HCT116 (cell line): ENCODE measurements around the gene ZNF646. TPM values are rescaled to one million over a fixed set of nuclear protein-coding genes. Genes with fewer than 3 reads are reported as not detected.
A peak's percentile ranks its signal among the peaks of the same experiment; 100 is the strongest.

ENCODE experiments used
- ATAC-seq: fragments of 200-7000 bp; cut with Tn5 transposase; 2 replicates; pipeline ENCODE4 v1.9.1; 2020; ENCODE audit warnings: mild to moderate bottlenecking, moderate library complexity
- BruUV-seq: library from RNA; stranded (reverse); fragments of 400-500 nt; replicated peaks from 2 replicates; lab custom pipeline; 2021; lab: Mats Ljungman, UMichigan
- CTCF ChIA-PET: fragments of 300-600 bp; sonication (Branson Sonifier 250); formaldehyde crosslinking; loops from one replicate; lab custom pipeline; 2021; ENCODE audit warnings: antibody characterized with exemption; lab: Charles Lee
- POLR2A ChIA-PET: fragments of 300-600, 350-600 bp; sonication (Branson Sonifier 250); formaldehyde crosslinking; loops from one replicate; lab custom pipeline; 2021; ENCODE audit warnings: antibody characterized with exemption; lab: Charles Lee
- RAD21 ChIA-PET, 2 experiments: fragments of 300-600 bp; sonication (Branson Sonifier 250); formaldehyde crosslinking; loops; one replicate each; lab custom pipeline; 2023; ENCODE audit warnings: low total read pairs in 2 of 2; ENCODE audit not compliant: uncharacterized antibody in 2 of 2, unreplicated experiment in 2 of 2, low non-redundant PET in 1 of 2; lab: Charles Lee
- DNase-seq: peaks from one replicate; pipeline ENCODE4 v3.0.0-alpha.2; 2010; ENCODE audit warnings: low read depth, low spot score
- H2AFZ ChIP-seq: fragments of 200-600 bp; shearing (Covaris generic), sonication (generic); 2 replicates; pipeline ENCODE4 v1.6.1; 2017; ENCODE audit warnings: low read depth, mixed run types, mixed read lengths, antibody characterized with exemption, low read length; ENCODE audit not compliant: poor library complexity, severe bottlenecking
- H3K27ac ChIP-seq: 2 replicates; pipeline ENCODE4 v1.5.1; 2012; ENCODE audit warnings: low read depth, low read length
- H3K27me3 ChIP-seq: fragments of 200-600 bp; sonication (generic); 2 replicates; pipeline ENCODE4 v1.6.1; 2016; ENCODE audit warnings: mixed run types, low read length, mixed read lengths; ENCODE audit not compliant: insufficient read depth
- H3K36me3 ChIP-seq, 2 experiments: fragments of 200-500 bp in 1 of 2; fragments of 200-600 bp in 1 of 2; sonication (Bioruptor generic) in 1 of 2; sonication (generic) in 1 of 2; 2 replicates each; pipeline versions ENCODE4 v1.5.1 to v1.6.1; 2014 to 2016; ENCODE audit warnings: low read length in 2 of 2, inconsistent platforms in 1 of 2, mixed read lengths in 1 of 2, mixed run types in 1 of 2; ENCODE audit not compliant: insufficient read depth in 2 of 2, control insufficient read depth in 1 of 2
- H3K4me1 ChIP-seq, 2 experiments: fragments of 200-600 bp in 1 of 2; sonication (generic) in 1 of 2; 2 replicates each; pipeline versions ENCODE4 v1.5.1 to v1.6.1; 2012 to 2017; ENCODE audit warnings: low read length in 2 of 2, inconsistent platforms in 1 of 2, mild to moderate bottlenecking in 1 of 2, mixed read lengths in 1 of 2, mixed run types in 1 of 2, moderate library complexity in 1 of 2; ENCODE audit not compliant: insufficient read depth in 2 of 2, control insufficient read depth in 1 of 2
- H3K4me2 ChIP-seq: fragments of 200-600 bp; sonication (generic); 2 replicates; pipeline ENCODE4 v1.6.1; 2017; ENCODE audit warnings: mixed run types, low read length, mixed read lengths
- H3K4me3 ChIP-seq, 2 experiments: fragments of 200-600 bp in 1 of 2; sonication (generic) in 1 of 2; replicated peaks in 1 of 2; 2 replicates each; pipeline ENCODE4 v1.5.1; 2011 to 2016; ENCODE audit warnings: low read length in 2 of 2, control low read depth in 1 of 2, low read depth in 1 of 2, mild to moderate bottlenecking in 1 of 2, mixed read lengths in 1 of 2, mixed run types in 1 of 2
- H3K79me2 ChIP-seq: fragments of 200-600 bp; sonication (generic); 2 replicates; pipeline ENCODE4 v1.6.1; 2017; ENCODE audit warnings: mild to moderate bottlenecking, mixed run types, low read length, moderate library complexity, mixed read lengths; ENCODE audit not compliant: insufficient read depth
- H3K9ac ChIP-seq: fragments of 200-600 bp; sonication (generic); 2 replicates; pipeline ENCODE4 v1.6.1; 2016; ENCODE audit warnings: low read length, mixed read lengths
- H3K9me2 ChIP-seq: fragments of 200-600 bp; sonication (generic), shearing (Covaris generic); 2 replicates; pipeline ENCODE4 v1.6.1; 2017; ENCODE audit warnings: mixed run types, mild to moderate bottlenecking, moderate library complexity; ENCODE audit not compliant: insufficient read depth
- H3K9me3 ChIP-seq, 2 experiments: fragments of 200-500 bp in 1 of 2; fragments of 200-600 bp in 1 of 2; sonication (Bioruptor generic) in 1 of 2; sonication (generic) in 1 of 2; 2 replicates each; pipeline ENCODE4 v1.6.1; 2014 to 2017; ENCODE audit warnings: low read length in 2 of 2, mixed read lengths in 2 of 2, inconsistent platforms in 1 of 2, low read depth in 1 of 2, mild to moderate bottlenecking in 1 of 2, mixed run types in 1 of 2, moderate library complexity in 1 of 2; ENCODE audit not compliant: control insufficient read depth in 1 of 2, insufficient read depth in 1 of 2
- H4K20me1 ChIP-seq: fragments of 200-600 bp; sonication (generic), shearing (Covaris generic); 2 replicates; pipeline ENCODE4 v1.6.1; 2017; ENCODE audit warnings: mixed run types, mild to moderate bottlenecking, moderate library complexity; ENCODE audit not compliant: insufficient read depth
- CBX3 ChIP-seq: IDR thresholded peaks from 2 replicates; pipeline ENCODE4 v1.6.1; 2012; ENCODE audit warnings: low read depth
- CEBPB ChIP-seq: IDR thresholded peaks from 2 replicates; pipeline ENCODE4 v1.6.1; 2012; ENCODE audit warnings: low read depth
- EGR1 ChIP-seq: IDR thresholded peaks from 2 replicates; pipeline ENCODE4 v1.6.1; 2012; ENCODE audit warnings: low read depth
- ELF1 ChIP-seq: IDR thresholded peaks from 2 replicates; pipeline ENCODE4 v1.6.1; 2012; ENCODE audit warnings: low read depth, borderline replicate concordance
- EZH2 ChIP-seq: fragments of 200-600 bp; sonication (generic); IDR thresholded peaks from 2 replicates; pipeline ENCODE4 v1.6.1; 2017; ENCODE audit warnings: antibody characterized with exemption, mixed run types
- FOSL1 ChIP-seq: IDR thresholded peaks from 2 replicates; pipeline ENCODE4 v1.6.1; 2012; ENCODE audit warnings: low read depth
- JUND ChIP-seq: IDR thresholded peaks from 2 replicates; pipeline ENCODE4 v1.6.1; 2012
- POLR2AphosphoS5 ChIP-seq: IDR thresholded peaks from 2 replicates; pipeline ENCODE4 v1.6.1; 2011; ENCODE audit warnings: mild to moderate bottlenecking, low read depth, low read length, moderate library complexity
- RAD21 ChIP-seq: IDR thresholded peaks from 2 replicates; pipeline ENCODE4 v1.6.1; 2012; ENCODE audit warnings: low read depth, mild to moderate bottlenecking
- SIN3A ChIP-seq: IDR thresholded peaks from 2 replicates; pipeline ENCODE4 v1.6.1; 2012; ENCODE audit warnings: low read depth
- SP1 ChIP-seq: IDR thresholded peaks from 2 replicates; pipeline ENCODE4 v1.6.1; 2012; ENCODE audit warnings: low read depth
- SRF ChIP-seq: IDR thresholded peaks from 2 replicates; pipeline ENCODE4 v1.6.1; 2012; ENCODE audit warnings: low read depth
- YY1 ChIP-seq: IDR thresholded peaks from 2 replicates; pipeline ENCODE4 v1.6.1; 2011; ENCODE audit warnings: low read length, low read depth, moderate library complexity, mild to moderate bottlenecking; ENCODE audit not compliant: insufficient replicate concordance; ENCODE audit errors: extremely low read depth
- ZFX ChIP-seq: fragments of 450-650 bp; IDR thresholded peaks from 2 replicates; pipeline ENCODE4 v1.6.1; 2017
- ZNF274 ChIP-seq: fragments of 200-500 bp; sonication (Bioruptor generic); IDR thresholded peaks from 2 replicates; pipeline ENCODE4 v1.6.1; 2014; ENCODE audit warnings: mild to moderate bottlenecking, low read depth, low read length, inconsistent platforms
- intact Hi-C: fragments of 100-400 bp; cut with micrococcal nuclease; formaldehyde crosslinking; loops from 2 replicates; pipeline ENCODE4 v1.10.0; 2022
- total RNA-seq: library from RNA; stranded (reverse); gene quantifications from one replicate; pipeline ENCODE4 v1.2.1, GENCODE V29; 2021; ENCODE audit not compliant: unreplicated experiment
- TF ChIP-seq, protein P1 (sequence below): IDR thresholded peaks from 2 replicates; pipeline ENCODE4 v1.6.1; 2012
- TF ChIP-seq, protein P2 (sequence below): IDR thresholded peaks from 2 replicates; pipeline ENCODE4 v1.6.1; 2011; ENCODE audit warnings: mild to moderate bottlenecking, low read length, moderate library complexity; ENCODE audit not compliant: insufficient replicate concordance; ENCODE audit errors: extremely low read depth
- TF ChIP-seq, protein P3 (sequence below), 3 experiments: fragments of 200-600 bp in 1 of 3; sonication (generic) in 1 of 3; IDR thresholded peaks in 2 of 3; conservative IDR thresholded peaks in 1 of 3; 2 replicates each; pipeline ENCODE4 v1.5.1; 2012 to 2017; ENCODE audit warnings: low read depth in 2 of 3, low read length in 2 of 3, antibody characterized with exemption in 1 of 3, borderline replicate concordance in 1 of 3, control low read depth in 1 of 3, mild to moderate bottlenecking in 1 of 3, mixed read lengths in 1 of 3, mixed run types in 1 of 3, moderate library complexity in 1 of 3; ENCODE audit not compliant: insufficient read depth in 1 of 3
- TF ChIP-seq, protein P4 (sequence below): IDR thresholded peaks from 2 replicates; pipeline ENCODE4 v1.6.1; 2012

Gene ZNF646
- total RNA-seq, 1 experiment from 2014 or later: 17.7 TPM

DNA sequence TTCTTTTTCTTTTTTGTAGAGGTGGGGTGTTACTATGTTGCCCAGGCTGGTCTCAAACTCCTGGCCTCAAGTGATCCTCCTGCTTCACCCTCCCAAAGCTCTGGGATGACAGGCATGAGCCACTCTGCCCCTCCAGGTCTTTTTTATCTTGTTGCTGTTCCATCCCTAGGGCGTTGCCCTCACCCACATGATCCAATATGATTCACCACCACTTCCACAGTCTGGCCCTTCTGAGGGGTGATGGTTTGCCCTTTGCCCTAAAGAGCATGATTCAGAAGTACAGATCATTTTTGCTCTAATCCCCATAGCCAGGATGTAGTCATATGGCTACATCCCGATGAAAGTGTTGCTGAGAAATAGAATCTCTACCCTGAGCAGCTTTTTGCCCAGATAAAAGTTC is 22.1 kb upstream of the ZNF646 start (continued):
- TF ChIP-seq ELF1: no peak
- TF ChIP-seq ZFX: no peak
- peak; percentile 64; the same call in 1 of the 2 replicates for TF ChIP-seq SIN3A
- TF ChIP-seq, protein P1, sequence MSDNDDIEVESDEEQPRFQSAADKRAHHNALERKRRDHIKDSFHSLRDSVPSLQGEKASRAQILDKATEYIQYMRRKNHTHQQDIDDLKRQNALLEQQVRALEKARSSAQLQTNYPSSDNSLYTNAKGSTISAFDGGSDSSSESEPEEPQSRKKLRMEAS: peak; percentile 65
- no peak for TF ChIP-seq YY1
- TF ChIP-seq CBX3: peak; percentile 87; the same call in 1 of the 2 replicates
- no peak for TF ChIP-seq CEBPB
- TF ChIP-seq RAD21: no peak; the same call in 1 of the 2 replicates
- TF ChIP-seq, protein P2, sequence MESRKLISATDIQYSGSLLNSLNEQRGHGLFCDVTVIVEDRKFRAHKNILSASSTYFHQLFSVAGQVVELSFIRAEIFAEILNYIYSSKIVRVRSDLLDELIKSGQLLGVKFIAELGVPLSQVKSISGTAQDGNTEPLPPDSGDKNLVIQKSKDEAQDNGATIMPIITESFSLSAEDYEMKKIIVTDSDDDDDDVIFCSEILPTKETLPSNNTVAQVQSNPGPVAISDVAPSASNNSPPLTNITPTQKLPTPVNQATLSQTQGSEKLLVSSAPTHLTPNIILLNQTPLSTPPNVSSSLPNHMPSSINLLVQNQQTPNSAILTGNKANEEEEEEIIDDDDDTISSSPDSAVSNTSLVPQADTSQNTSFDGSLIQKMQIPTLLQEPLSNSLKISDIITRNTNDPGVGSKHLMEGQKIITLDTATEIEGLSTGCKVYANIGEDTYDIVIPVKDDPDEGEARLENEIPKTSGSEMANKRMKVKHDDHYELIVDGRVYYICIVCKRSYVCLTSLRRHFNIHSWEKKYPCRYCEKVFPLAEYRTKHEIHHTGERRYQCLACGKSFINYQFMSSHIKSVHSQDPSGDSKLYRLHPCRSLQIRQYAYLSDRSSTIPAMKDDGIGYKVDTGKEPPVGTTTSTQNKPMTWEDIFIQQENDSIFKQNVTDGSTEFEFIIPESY: no peak
- TF ChIP-seq EZH2: no peak

DNA sequence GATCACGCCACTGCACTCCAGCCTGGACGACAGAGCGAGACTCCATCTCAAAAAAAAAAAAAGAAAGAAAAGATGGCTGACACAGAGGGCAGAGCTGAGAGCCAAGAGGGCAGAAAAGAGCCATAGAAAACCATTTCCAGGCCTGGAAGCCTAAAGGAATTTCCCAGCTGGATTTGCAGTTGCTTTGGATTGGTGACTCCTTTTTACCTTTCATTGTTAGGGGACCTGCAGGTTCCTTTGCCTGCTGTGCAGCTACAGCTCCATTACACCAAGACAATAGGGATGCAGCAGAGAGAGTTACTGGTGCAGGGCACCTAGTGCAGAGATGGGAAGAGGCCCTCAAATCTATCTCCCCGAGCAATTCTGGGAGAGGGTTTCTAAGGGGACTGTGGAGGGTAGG is 18.6 kb upstream of the ZNF646 start:
- H2AFZ ChIP-seq: no peak overlapping the region
- no peaks in the 10 kb centered on the region for H3K27me3 ChIP-seq
- TSS peak; percentile 43 for BruUV-seq
- ChIA-PET POLR2A (no interaction called here), RAD21 (no interaction called here), CTCF (no interaction called here)
- no peak overlapping the region for H3K9ac ChIP-seq
- intact Hi-C loops: no loop called here
- H4K20me1 ChIP-seq: no peaks in the 10 kb centered on the region
- H3K4me3 ChIP-seq: no peak overlapping the region
- no peaks in the 10 kb centered on the region for H3K79me2 ChIP-seq
- no peak for ATAC-seq
- DNase-seq: no peak
- H3K9me3 ChIP-seq: no peaks in the 10 kb centered on the region
- H3K9me2 ChIP-seq: no peaks in the 10 kb centered on the region
- H3K4me1 ChIP-seq: peaks cover 8 to 22% of the 10 kb centered on the region in 2 experiments
- TF ChIP-seq ZNF274 (no peak), YY1 (no peak), RAD21 (no peak), EGR1 (no peak), POLR2AphosphoS5 (no peak), SIN3A (no peak), FOSL1 (no peak), SRF (no peak), CBX3 (no peak), SP1 (no peak), JUND (no peak)
- TF ChIP-seq, protein P3, sequence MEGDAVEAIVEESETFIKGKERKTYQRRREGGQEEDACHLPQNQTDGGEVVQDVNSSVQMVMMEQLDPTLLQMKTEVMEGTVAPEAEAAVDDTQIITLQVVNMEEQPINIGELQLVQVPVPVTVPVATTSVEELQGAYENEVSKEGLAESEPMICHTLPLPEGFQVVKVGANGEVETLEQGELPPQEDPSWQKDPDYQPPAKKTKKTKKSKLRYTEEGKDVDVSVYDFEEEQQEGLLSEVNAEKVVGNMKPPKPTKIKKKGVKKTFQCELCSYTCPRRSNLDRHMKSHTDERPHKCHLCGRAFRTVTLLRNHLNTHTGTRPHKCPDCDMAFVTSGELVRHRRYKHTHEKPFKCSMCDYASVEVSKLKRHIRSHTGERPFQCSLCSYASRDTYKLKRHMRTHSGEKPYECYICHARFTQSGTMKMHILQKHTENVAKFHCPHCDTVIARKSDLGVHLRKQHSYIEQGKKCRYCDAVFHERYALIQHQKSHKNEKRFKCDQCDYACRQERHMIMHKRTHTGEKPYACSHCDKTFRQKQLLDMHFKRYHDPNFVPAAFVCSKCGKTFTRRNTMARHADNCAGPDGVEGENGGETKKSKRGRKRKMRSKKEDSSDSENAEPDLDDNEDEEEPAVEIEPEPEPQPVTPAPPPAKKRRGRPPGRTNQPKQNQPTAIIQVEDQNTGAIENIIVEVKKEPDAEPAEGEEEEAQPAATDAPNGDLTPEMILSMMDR (IDR thresholded peaks at IDR 0.05 in 2 of 3, conservative IDR thresholded peaks at IDR 0.05 in 1 of 3; ENCODE audit: borderline replicate concordance in 1 of 3, insufficient read depth in 1 of 3, low read depth in 2 of 3, low read length in 2 of 3): no peak
- TF ChIP-seq, protein P4, sequence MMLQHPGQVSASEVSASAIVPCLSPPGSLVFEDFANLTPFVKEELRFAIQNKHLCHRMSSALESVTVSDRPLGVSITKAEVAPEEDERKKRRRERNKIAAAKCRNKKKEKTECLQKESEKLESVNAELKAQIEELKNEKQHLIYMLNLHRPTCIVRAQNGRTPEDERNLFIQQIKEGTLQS: no peak
- TF ChIP-seq, protein P1: no peak
- H3K4me2 ChIP-seq: no peak overlapping the region
- H3K36me3 ChIP-seq: peaks cover 0 to 2% of the 10 kb centered on the region in 2 experiments; a peak in 2 of 4 replicates
- H3K27ac ChIP-seq: no peak overlapping the region
